ENCODE results near the gene CAMKK1. TPM values are rescaled to one million over a fixed set of nuclear protein-coding genes. Genes with fewer than 3 reads are reported as not detected.
A peak's percentile ranks its signal among the peaks of the same experiment; 100 is the strongest.

Gene CAMKK1
- total and polyA plus RNA-seq, 2 experiments from 2014 or later, result 4.3 to 7.1 TPM

- H3K4me2 ChIP-seq, result peak within 1 kb of the TSS; percentile 89
- H2AFZ ChIP-seq, result peak within 1 kb of the TSS; percentile 96
- peak within 1 kb of the TSS; percentile 90 for H3K27ac ChIP-seq (ENCODE audit: low read depth)
- ATAC-seq (peak; percentile 96), DNase-seq (ENCODE audit: low spot score) (peak; percentile 92)
- no peaks in the 10 kb centered on the region for H3K9me3 Mint-ChIP-seq
- peak within 1 kb of the TSS; percentile 95 for H3K4me3 Mint-ChIP-seq
- no peak for TF ChIP-seq ZNF331 (CRISPR knock-in tag; IDR thresholded peaks at IDR 0.05; ENCODE audit: low read depth)
- TF ChIP-seq POLR2AphosphoS5 (IDR thresholded peaks at IDR 0.05; ENCODE audit: low read depth), result peak; percentile 93
- peak; percentile 75 to 84 for TF ChIP-seq CTCF (conservative IDR thresholded peaks at IDR 0.05; ENCODE audit: low read depth in 2 of 2)
- peak; percentile 57; the same call in 1 of the 2 replicates for TF ChIP-seq ETS1 (IDR thresholded peaks at IDR 0.05)
- peak; percentile 77 for TF ChIP-seq CREB1 (CRISPR knock-in tag; IDR thresholded peaks at IDR 0.05; ENCODE audit: low read depth)
- TF ChIP-seq ZNF462 (CRISPR knock-in tag; IDR thresholded peaks at IDR 0.05), result no peak
- peaks cover 46% of the 10 kb centered on the region for H3K79me2 ChIP-seq (replicated peaks; ENCODE audit: insufficient read depth)
- H3K27ac Mint-ChIP-seq, result peak within 1 kb of the TSS; percentile 91
- H3K4me1 ChIP-seq (ENCODE audit: insufficient read depth), result peaks cover 11% of the 10 kb centered on the region
- H3K4me3 ChIP-seq, result peak within 1 kb of the TSS; percentile 82
- no peaks in the 10 kb centered on the region for H3K9me2 ChIP-seq (ENCODE audit: insufficient read depth)
- H3K27me3 ChIP-seq (ENCODE audit: insufficient read depth), result no peaks in the 10 kb centered on the region
- peaks cover 12% of the 10 kb centered on the region for H3K27me3 Mint-ChIP-seq (ENCODE audit: insufficient read depth, low read depth, poor library complexity)
- peaks cover 22% of the 10 kb centered on the region for H3K36me3 ChIP-seq (ENCODE audit: insufficient read depth)
- H3K36me3 Mint-ChIP-seq (ENCODE audit: low read depth), result peaks cover 39% of the 10 kb centered on the region
- peaks cover 19% of the 10 kb centered on the region for H3K4me1 Mint-ChIP-seq
- H3F3A ChIP-seq (replicated peaks; ENCODE audit: low read depth), result peaks cover 8% of the 10 kb centered on the region; the same call in 1 of the 2 replicates
- peaks cover 31% of the 10 kb centered on the region; the same call in 1 of the 2 replicates for H4K20me1 ChIP-seq (replicated peaks; ENCODE audit: insufficient read depth)
These were observed 47.0 kb downstream of the CAMKK1 start, which contains the start of gene NCBP3 for GRCh38 chr17:3845621-3846436. NCBP3 (minus strand) TSS chr17:3846246; CDS start chr17:3846223, 23 bp downstream.

All from GM23338 (cell line).